SKM-1 (cell line): ENCODE results near the gene SERPINB4.

Source experiments
- DNase-seq: peaks from one replicate; lab custom pipeline; 2025; ENCODE audit not compliant: unreplicated experiment; lab: John Stamatoyannopoulos, UW

SERPINB4 gene

GRCh38 chr18:63637703-63638102 lies 6.4 kb downstream of the SERPINB4 start:
- DNase-seq, result no peak

GRCh38 chr18:63627819-63628218 lies 16.2 kb downstream of the SERPINB4 start:
- DNase-seq, result no peak

DNA sequence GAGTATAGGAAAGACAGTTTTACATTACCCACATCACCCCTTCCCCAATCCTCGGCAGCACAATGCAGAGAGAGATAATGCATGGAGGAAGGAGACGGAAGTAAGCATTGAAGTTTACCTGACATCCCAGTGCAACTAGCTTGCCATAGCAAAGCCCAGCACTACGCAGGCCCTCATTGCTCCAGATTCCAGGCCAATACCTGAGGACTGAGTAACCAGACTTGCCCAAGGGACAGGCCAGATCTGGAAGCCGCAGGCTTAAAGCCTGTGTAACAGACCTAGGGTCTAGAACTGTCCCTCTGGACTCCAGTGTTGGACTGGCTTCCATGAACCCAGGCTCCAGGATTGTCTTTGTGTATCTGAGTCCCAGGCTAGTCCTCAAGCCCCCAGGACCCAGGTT lies 17.6 kb downstream of the SERPINB4 start:
- DNase-seq, result no peak

DNA sequence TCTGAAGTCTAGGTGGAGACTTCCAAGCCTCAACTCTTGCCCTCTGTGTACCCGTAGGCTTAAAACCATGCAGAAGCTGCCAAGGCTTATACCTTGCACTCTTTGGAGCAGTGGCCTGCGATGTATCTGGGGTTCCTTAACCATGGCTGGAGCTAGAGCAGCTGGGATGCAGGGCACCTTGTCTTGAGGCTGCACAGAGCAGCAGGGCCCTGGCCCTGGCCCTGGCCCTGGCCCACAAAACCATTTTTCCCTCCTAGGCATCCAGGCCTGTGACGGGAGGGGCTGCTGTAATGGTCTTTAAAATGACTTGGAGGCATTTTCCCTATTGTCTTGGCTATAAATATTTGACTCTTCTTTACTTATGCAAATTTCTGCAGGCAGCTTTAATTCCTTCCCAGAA lies 19.2 kb downstream of the SERPINB4 start:
- no peak for DNase-seq

- no peak for DNase-seq
Observed at GRCh38 chr18:63619661-63620060, 24.4 kb downstream of the SERPINB4 start.

GRCh38 chr18:63617915-63618234 lies 26.2 kb downstream of the SERPINB4 start:
- no peak for DNase-seq

DNA sequence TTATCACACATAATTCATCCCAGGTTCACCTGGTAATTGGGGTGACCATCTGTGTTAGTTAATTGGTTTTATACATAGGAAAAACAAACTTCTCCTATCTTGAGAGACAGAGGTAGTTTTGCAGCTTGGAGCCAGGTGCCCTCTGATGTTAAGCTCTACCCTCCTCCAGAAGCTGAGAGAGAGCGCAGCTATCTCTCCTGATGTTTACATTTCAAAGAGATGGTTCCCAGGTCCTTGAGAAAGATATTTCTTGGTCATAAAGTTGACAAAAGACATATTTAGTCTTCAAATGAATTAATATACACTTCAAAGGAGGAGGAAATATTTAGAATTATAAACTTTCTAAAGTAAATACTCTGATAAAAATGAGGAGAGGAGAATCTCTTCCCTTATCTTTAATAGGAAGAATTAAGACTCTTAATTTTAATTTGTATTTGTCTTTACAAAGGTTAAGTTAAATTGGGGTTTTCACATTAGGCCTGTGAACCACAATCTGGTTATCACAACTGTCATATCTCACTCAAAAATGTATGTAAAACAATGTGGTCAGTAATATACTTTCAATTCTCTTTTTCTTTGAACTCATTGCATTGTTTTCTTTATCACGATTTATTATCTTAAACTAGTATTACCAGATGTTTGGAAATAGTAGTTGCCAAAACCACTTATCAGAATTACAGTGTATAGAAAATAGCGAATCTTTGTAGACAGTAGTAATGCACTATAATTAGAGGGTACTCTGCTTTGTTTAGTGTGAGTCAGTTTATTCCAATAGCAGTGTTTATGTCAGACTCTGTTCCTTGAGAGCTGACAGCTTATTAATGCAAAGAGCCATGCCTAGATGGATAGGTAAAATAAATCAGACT lies 26.8 kb downstream of the SERPINB4 start:
- no peak for DNase-seq

DNA sequence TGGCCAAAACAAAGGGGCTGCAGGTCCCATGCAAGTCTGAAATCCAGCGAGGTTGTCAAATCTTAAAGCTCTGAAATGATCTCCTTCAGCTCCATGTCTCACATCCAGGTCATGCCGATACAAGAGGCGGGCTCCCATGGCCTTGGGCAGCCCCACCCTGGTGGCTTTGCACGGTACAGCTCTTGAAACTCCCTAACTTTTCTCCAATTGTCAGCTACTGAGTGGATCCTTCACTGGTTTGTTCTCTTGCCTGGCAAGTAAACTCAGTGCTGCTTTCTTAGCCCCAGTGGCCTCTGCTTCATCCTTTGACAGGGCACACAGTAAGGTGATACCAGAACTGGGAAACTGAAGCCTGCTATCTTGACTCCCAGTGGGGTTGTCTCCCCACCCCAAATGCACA lies 30.6 kb downstream of the SERPINB4 start:
- no peak for DNase-seq

DNA sequence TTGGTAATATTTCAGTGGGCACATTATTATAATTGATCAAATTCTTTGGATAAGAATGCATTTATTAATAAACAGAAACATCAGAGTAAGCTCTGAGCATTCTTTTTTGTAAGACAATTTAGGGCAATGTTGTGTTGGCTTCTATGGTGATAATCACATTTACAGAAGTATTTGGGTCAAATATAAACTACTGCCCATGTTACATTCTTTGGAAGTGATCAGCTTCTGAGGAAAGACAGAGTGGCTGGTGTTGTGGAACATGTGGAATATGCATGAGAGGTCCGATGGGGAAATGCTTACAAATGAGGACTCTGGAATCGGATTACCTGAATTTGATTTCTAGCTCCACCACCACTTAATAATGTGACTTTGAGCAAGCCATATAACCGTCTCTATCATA lies 37.5 kb downstream of the SERPINB4 start:
- DNase-seq, result no peak

DNA sequence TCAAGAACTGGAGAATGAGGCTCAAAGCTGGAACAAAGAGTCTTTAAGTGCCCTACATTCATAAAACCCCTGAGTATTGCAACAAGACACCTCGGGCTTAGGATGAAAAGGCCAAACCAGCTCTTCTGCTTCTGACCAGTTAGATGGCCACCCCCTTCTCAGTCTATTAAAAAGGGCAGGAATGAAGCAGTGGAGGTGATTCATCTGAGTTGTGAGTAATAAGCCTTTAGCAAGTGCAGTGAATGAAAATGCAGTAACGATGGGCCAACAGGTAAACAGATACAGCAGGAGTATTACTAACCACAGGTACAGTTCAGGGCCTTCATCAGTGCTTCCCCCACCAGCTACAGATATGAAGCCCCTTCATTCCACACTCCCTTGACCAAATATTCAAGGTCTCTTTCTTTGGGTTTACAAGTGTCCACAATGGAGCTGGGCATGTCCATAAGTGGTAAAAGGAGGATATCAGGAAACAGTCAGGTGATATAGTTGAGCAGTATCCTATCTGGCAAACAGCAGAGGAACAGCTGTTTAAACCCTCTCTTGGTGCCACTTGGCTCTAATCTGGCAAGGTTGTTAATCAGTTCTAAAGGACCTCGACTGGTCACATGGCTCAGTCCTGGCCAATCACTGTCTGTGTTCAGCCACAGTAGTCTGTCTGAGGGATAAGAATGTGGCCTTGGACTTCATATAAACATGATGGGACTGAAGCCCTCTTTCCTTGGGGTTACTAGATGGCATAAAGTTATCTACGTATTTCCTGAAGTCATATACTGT lies 39.1 kb downstream of the SERPINB4 start:
- DNase-seq, result no peak

- DNase-seq, result no peak
Observed at GRCh38 chr18:63603772-63604171, 40.3 kb downstream of the SERPINB4 start.

GRCh38 chr18:63603355-63603754 lies 40.7 kb downstream of the SERPINB4 start:
- DNase-seq, result no peak

GRCh38 chr18:63596964-63597363 lies 47.1 kb downstream of the SERPINB4 start:
- no peak for DNase-seq

DNA sequence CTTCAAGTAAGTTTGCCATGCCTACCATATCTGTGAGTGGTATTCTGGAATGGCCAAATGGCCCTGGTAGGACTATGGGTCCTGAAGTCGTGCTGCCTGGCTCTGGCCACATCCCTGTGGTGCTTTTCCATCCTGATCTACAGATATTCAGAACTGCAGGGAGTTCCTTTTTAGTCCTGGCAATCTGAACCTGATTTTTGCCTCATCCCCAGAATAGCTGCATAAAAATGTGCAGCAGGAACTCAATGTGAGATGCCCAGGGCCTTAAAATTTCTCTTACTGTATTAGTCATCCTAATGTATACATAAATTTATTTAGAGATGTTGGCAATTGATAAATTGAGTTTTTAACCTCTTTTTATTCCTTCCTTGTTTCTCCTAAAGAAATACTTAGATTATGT lies 51.6 kb downstream of the SERPINB4 start:
- DNase-seq, result no peak

DNA sequence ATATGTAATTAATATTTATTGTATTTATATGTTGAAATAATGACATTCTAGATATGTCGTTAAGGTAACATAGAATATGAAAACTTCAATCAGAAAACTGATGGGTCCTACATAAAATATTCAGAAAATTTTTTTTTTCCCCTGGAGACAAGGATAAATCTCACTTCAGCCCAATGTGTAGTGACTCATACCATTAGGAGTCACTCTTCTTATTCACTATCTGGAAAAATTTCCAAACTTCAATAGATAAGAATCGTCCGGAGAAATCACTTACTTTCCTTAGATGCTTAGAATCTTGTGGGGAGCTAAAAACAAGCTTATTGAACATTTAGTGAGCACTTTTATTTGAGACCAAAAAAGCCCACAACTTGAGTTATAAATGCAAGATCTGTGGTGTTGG lies 52.3 kb downstream of the SERPINB4 start:
- DNase-seq, result no peak

- DNase-seq, result no peak
Observed at GRCh38 chr18:63590966-63591695, 52.9 kb downstream of the SERPINB4 start.

- DNase-seq, result peak; percentile 78
Observed at GRCh38 chr18:63590373-63590772, 53.7 kb downstream of the SERPINB4 start.

DNA sequence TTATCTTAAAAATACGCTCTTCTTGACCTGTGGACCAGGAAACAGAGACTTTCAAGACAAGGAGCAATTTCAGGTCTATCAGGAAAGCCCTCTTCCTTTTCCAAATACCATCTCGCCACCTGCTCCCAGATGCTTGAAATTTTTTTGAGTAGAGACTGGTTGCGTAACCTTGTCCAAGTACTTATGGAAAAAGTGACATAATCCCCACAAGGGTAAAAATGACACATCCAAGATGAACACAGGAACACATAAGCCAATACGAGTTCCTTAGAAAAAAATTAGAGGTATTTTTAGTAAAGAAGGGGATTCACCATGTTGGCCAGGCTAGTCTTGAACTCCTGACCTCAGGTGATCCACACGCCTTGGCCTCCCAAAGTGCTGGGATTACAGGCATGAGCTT lies 55.1 kb downstream of the SERPINB4 start:
- peak; percentile 8 for DNase-seq
